GM21515 (cell line): ENCODE measurements around the gene ARID3A.
"Not testable (repeated sequence)": the region's sequence is repeated elsewhere in the genome, so short reads cannot be mapped to it uniquely, and the experiment has no call there.

Source experiments
- ATAC-seq: cut with Tn5 transposase; IDR thresholded peaks from one replicate; pipeline ENCODE4 v1.9.1; 2021; ENCODE audit not compliant: unreplicated experiment

ARID3A gene

GRCh38 chr19:945401-946252 is 19.8 kb downstream of the ARID3A start:
- ATAC-seq = no peak

- ATAC-seq = peak; percentile 16
Measured at GRCh38 chr19:947090-947706, 21.4 kb downstream of the ARID3A start.

GRCh38 chr19:947707-948539 is 22.1 kb downstream of the ARID3A start:
- peak; percentile 63 for ATAC-seq

- no peak for ATAC-seq
Measured at GRCh38 chr19:948842-949496, 23.1 kb downstream of the ARID3A start.

- ATAC-seq = no peak
Measured at GRCh38 chr19:950352-951066, 24.7 kb downstream of the ARID3A start.

GRCh38 chr19:952049-952679 is 26.3 kb downstream of the ARID3A start:
- ATAC-seq = no peak

GRCh38 chr19:952680-953444 is 27.0 kb downstream of the ARID3A start:
- ATAC-seq = no peak

- no peak for ATAC-seq
Measured at GRCh38 chr19:953445-954271, 27.8 kb downstream of the ARID3A start.

GRCh38 chr19:954272-954671 is 28.4 kb downstream of the ARID3A start:
- ATAC-seq = no peak

GRCh38 chr19:954672-955494 is 29.0 kb downstream of the ARID3A start:
- peak; percentile 45 for ATAC-seq

GRCh38 chr19:955803-956765 is 30.2 kb downstream of the ARID3A start:
- ATAC-seq = no peak

- no peak for ATAC-seq
Measured at GRCh38 chr19:956766-957440, 31.1 kb downstream of the ARID3A start.

GRCh38 chr19:957578-957977 is 31.7 kb downstream of the ARID3A start:
- not testable (repeated sequence) for ATAC-seq

GRCh38 chr19:958967-959855 is 33.4 kb downstream of the ARID3A start:
- ATAC-seq = no peak

- no peak for ATAC-seq
Measured at GRCh38 chr19:960020-960419, 34.2 kb downstream of the ARID3A start.
